ENCODE data around the gene WBP1L.

Gene WBP1L

DNA sequence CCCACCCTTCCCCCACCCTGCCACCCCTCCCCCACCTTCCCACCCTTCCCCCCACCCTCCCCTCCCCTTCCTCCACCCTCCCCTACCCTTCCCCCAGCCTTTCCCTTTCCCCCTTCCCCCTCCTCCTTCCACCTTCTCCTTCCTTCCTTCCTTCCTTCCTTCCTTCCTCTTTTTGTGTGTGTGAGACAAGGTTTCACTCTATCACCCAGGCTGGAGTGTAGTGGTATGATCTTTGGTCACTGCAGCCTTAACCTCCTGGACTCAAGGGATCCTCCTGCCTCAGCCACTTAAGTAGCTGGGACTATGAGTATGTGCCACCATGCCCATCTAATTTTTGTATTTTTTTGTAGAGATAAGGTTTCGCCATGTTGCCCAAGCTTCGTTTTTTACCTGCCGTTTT, 58.2 kb downstream of the WBP1L start:
- Histone ChIP-seq H3K27ac (ENCODE audit: low read depth, low read length) (peak overlapping the region; percentile 93), H3K4me1 (ENCODE audit: control insufficient read depth in 5 of 5, insufficient read depth in 5 of 5, low read length in 5 of 5) (peaks cover 24 to 61% (median 53%) of the 10 kb centered on the region in 5 donors), H3K4me3 (ENCODE audit: low read depth in 1 of 5, low read length in 5 of 5) (no peak overlapping the region), H3K9me3 (ENCODE audit: control insufficient read depth in 5 of 5, low read length in 5 of 5) (no peaks in the 10 kb centered on the region), H3K36me3 (ENCODE audit: control insufficient read depth in 5 of 5, insufficient read depth in 5 of 5, low read length in 5 of 5) (peaks cover 0 to 38% (median 20%) of the 10 kb centered on the region in 5 donors), H3K27me3 (ENCODE audit: control insufficient read depth in 5 of 5, insufficient read depth in 4 of 5, low read length in 5 of 5) (no peaks in the 10 kb centered on the region), H3K9ac (ENCODE audit: low read length in 5 of 5) (peak overlapping the region; percentile 2 to 72 (median 21))

DNA sequence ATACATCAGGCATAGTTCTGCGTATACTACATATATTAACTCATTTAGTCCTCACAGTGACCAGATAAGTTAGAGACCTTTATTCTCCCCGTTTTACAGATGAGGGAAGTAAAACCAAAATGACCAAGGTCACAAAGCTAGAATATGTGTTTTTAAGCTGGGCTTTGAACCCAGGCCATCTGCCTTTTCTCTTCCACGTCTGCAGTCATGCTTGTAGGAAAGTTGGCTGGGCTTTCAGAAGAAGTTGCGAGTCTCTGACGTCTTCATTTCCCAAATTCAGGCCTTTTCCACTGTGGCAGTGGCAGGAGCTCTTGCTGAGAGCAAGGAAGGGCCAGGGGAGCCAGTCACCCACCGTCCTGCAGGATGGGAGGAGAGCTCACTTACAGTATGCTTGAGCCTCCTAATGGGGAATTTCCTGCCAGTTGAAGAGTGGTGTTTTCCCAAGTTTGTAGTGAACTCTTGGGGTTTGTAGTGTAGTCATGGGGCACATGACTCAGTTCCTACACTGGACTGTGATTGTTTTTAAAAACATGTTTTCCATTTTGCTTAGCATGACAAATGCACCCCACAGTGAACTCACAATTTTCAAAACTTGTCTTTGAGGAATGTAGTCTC, 59.3 kb downstream of the WBP1L start:
- no peaks in the 10 kb centered on the region for H3K27me3 ChIP-seq (ENCODE audit: control insufficient read depth in 5 of 5, insufficient read depth in 4 of 5, low read length in 5 of 5)
- H3K27ac ChIP-seq (ENCODE audit: low read depth, low read length) = peak overlapping the region; percentile 93
- no peak overlapping the region for H3K4me3 ChIP-seq (ENCODE audit: low read depth in 1 of 5, low read length in 5 of 5)
- peak overlapping the region in 4 of 5 donors; percentile 3 to 72 (median 30) for H3K9ac ChIP-seq (ENCODE audit: low read length in 5 of 5)
- H3K4me1 ChIP-seq (ENCODE audit: control insufficient read depth in 5 of 5, insufficient read depth in 5 of 5, low read length in 5 of 5) = peaks cover 24 to 55% (median 50%) of the 10 kb centered on the region in 5 donors
- peaks cover 0 to 35% (median 18%) of the 10 kb centered on the region in 5 donors for H3K36me3 ChIP-seq (ENCODE audit: control insufficient read depth in 5 of 5, insufficient read depth in 5 of 5, low read length in 5 of 5)
- no peaks in the 10 kb centered on the region for H3K9me3 ChIP-seq (ENCODE audit: control insufficient read depth in 5 of 5, low read length in 5 of 5)

DNA sequence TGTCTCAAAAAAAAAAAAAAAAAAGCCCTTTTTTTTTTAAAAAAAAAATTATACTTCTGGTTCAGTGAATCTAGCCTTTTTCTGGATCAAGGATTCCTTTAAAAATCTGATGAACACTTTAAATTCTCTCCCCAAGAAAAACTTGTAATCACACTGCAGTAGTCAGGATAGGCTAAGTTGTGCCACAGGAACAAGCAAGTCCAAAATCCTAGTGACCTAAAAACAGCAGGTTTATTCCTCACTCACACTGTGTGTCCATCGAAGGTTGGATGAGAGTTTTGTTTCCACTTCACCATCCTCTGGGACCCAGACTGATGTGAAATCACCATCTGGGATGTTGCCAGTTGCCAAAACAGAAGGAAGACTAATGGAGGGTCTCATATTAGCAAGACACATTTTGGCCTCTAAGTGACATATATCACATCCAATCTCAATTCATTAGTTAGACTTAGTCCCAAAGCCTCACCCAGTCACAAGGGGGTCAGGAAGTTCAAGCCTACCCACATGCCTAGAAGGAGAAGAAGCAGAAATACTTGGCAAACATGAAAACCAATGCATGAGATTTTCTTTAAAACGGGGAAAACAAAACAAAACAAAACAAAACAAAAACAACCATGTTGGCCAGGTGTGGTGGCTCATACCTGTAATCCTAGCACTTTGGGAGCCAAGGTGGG, 60.8 kb downstream of the WBP1L start:
- H3K9ac ChIP-seq (ENCODE audit: low read length in 5 of 5) = no peak overlapping the region
- H3K27me3 ChIP-seq (ENCODE audit: control insufficient read depth in 5 of 5, insufficient read depth in 4 of 5, low read length in 5 of 5) = no peaks in the 10 kb centered on the region
- H3K9me3 ChIP-seq (ENCODE audit: control insufficient read depth in 5 of 5, low read length in 5 of 5) = no peaks in the 10 kb centered on the region
- H3K4me1 ChIP-seq (ENCODE audit: control insufficient read depth in 5 of 5, insufficient read depth in 5 of 5, low read length in 5 of 5) = peaks cover 20 to 48% (median 44%) of the 10 kb centered on the region in 5 donors
- peaks cover 0 to 22% (median 7%) of the 10 kb centered on the region in 5 donors for H3K36me3 ChIP-seq (ENCODE audit: control insufficient read depth in 5 of 5, insufficient read depth in 5 of 5, low read length in 5 of 5)
- H3K4me3 ChIP-seq (ENCODE audit: low read depth in 1 of 5, low read length in 5 of 5) = no peak overlapping the region
- peak overlapping the region; percentile 93 for H3K27ac ChIP-seq (ENCODE audit: low read depth, low read length)

DNA sequence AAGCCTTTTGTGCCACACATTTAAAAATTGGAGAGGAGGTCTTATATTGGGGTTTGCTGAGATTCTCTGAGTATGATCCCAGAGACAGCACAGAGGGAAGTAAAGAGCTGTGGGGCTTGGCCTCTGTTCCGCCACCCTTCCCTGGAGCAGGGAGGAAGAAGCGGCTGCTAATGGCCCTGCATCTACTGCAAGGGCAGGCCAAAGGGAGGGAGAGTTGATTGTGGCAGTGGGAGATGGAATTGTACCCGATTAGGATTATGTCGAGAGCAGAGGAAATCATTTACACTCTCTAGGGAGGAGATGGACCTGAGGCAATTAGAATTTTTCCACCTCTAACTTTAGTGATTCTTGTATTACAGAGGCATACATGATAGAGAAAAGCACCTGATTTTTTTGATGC, 64.6 kb downstream of the WBP1L start:
- Histone ChIP-seq H3K36me3 (ENCODE audit: control insufficient read depth in 5 of 5, insufficient read depth in 5 of 5, low read length in 5 of 5) (peaks cover 0 to 43% (median 33%) of the 10 kb centered on the region in 5 donors), H3K4me1 (ENCODE audit: control insufficient read depth in 5 of 5, insufficient read depth in 5 of 5, low read length in 5 of 5) (peaks cover 2 to 25% (median 16%) of the 10 kb centered on the region in 5 donors), H3K9ac (ENCODE audit: low read length in 5 of 5) (no peak overlapping the region), H3K4me3 (ENCODE audit: low read depth in 1 of 5, low read length in 5 of 5) (no peak overlapping the region), H3K27ac (ENCODE audit: low read depth, low read length) (no peak overlapping the region), H3K9me3 (ENCODE audit: control insufficient read depth in 5 of 5, low read length in 5 of 5) (no peaks in the 10 kb centered on the region), H3K27me3 (ENCODE audit: control insufficient read depth in 5 of 5, insufficient read depth in 4 of 5, low read length in 5 of 5) (no peaks in the 10 kb centered on the region)

DNA sequence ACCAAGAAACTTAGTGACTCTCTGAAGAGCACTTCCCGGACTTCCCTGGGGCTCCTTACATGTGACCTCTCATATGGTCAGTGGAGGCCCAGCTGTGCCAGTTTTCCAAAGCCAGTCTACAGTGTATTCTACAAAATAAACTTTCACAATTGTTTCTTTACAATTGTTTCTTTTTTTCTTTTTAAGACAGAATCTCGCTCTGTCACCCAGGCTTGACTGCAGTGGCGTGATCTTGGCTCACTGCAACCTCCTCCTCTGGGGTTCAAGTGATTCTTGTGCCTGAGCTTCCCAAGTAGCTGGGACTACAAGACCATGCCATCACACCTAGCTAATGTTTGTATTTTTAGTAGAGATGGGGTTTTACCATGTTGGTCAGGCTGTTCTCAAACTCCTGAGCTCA, 67.6 kb downstream of the WBP1L start:
- Histone ChIP-seq H3K27ac (ENCODE audit: low read depth, low read length) (no peak overlapping the region), H3K36me3 (ENCODE audit: control insufficient read depth in 5 of 5, insufficient read depth in 5 of 5, low read length in 5 of 5) (peaks cover 0 to 54% (median 45%) of the 10 kb centered on the region in 5 donors)

DNA sequence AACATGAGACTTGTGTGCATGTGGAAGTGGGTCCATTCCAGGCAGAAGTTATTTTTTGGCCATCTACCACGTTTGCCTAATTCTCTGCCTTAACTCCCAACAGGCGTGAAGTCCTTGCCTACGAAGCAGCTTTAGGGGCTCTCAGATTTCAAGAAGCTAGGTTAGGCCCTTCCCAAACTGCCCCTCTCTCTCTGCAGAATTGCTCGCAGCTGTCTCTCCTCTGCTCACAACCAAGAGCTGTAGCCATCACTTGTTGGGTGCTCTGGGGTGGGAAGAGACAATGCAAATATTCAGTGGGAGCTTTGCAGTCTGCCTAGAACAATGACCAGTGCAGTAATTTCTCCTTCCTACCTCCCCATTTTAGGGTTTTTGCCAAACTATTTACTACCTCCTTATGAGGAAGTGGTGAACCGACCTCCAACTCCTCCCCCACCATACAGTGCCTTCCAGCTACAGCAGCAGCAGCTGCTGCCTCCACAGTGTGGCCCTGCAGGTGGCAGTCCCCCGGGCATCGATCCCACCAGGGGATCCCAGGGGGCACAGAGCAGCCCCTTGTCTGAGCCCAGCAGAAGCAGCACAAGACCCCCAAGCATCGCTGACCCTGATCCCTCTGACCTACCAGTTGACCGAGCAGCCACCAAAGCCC, 68.6 kb downstream of the WBP1L start:
- Histone ChIP-seq H3K4me1 (ENCODE audit: control insufficient read depth in 5 of 5, insufficient read depth in 5 of 5, low read length in 5 of 5) (peaks cover 0 to 55% (median 48%) of the 10 kb centered on the region in 5 donors), H3K27ac (ENCODE audit: low read depth, low read length) (peak overlapping the region; percentile 14), H3K9me3 (ENCODE audit: control insufficient read depth in 5 of 5, low read length in 5 of 5) (no peaks in the 10 kb centered on the region), H3K27me3 (ENCODE audit: control insufficient read depth in 5 of 5, insufficient read depth in 4 of 5, low read length in 5 of 5) (no peaks in the 10 kb centered on the region), H3K9ac (ENCODE audit: low read length in 5 of 5) (no peak overlapping the region), H3K4me3 (ENCODE audit: low read depth in 1 of 5, low read length in 5 of 5) (no peak overlapping the region), H3K36me3 (ENCODE audit: control insufficient read depth in 5 of 5, insufficient read depth in 5 of 5, low read length in 5 of 5) (peaks cover 0 to 50% (median 45%) of the 10 kb centered on the region in 5 donors)

More for the DNA sequence above, 67.6 kb downstream of the WBP1L start:
- Histone ChIP-seq H3K9ac (ENCODE audit: low read length in 5 of 5) (no peak overlapping the region), H3K4me3 (ENCODE audit: low read depth in 1 of 5, low read length in 5 of 5) (no peak overlapping the region), H3K27me3 (ENCODE audit: control insufficient read depth in 5 of 5, insufficient read depth in 4 of 5, low read length in 5 of 5) (no peaks in the 10 kb centered on the region), H3K4me1 (ENCODE audit: control insufficient read depth in 5 of 5, insufficient read depth in 5 of 5, low read length in 5 of 5) (peaks cover 0 to 47% (median 40%) of the 10 kb centered on the region in 5 donors), H3K9me3 (ENCODE audit: control insufficient read depth in 5 of 5, low read length in 5 of 5) (no peaks in the 10 kb centered on the region)

DNA sequence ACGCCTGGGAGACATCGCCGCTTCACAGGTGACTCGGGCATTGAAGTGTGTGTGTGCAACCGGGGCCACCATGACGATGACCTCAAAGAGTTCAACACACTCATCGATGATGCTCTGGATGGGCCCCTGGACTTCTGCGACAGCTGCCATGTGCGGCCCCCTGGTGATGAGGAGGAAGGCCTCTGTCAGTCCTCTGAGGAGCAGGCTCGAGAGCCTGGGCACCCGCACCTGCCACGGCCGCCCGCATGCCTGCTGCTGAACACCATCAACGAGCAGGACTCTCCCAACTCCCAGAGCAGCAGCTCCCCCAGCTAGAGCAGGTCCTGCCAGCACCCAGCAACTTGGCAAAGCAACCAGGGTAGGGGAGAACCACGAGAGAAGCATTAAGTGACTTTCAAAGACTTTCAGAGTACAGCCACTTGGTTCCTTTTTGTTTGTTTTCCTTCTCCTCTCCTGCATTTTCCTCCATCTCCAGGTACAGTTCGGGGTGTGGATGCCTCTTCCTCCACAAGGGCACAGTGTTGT, 69.3 kb downstream of the WBP1L start:
- H3K36me3 ChIP-seq (ENCODE audit: control insufficient read depth in 5 of 5, insufficient read depth in 5 of 5, low read length in 5 of 5) = peaks cover 0 to 50% (median 45%) of the 10 kb centered on the region in 5 donors
- no peaks in the 10 kb centered on the region for H3K9me3 ChIP-seq (ENCODE audit: control insufficient read depth in 5 of 5, low read length in 5 of 5)
- H3K9ac ChIP-seq (ENCODE audit: low read length in 5 of 5) = no peak overlapping the region
- no peaks in the 10 kb centered on the region for H3K27me3 ChIP-seq (ENCODE audit: control insufficient read depth in 5 of 5, insufficient read depth in 4 of 5, low read length in 5 of 5)
- H3K27ac ChIP-seq (ENCODE audit: low read depth, low read length) = peak overlapping the region; percentile 85
- peaks cover 0 to 56% (median 49%) of the 10 kb centered on the region in 5 donors for H3K4me1 ChIP-seq (ENCODE audit: control insufficient read depth in 5 of 5, insufficient read depth in 5 of 5, low read length in 5 of 5)
- H3K4me3 ChIP-seq (ENCODE audit: low read depth in 1 of 5, low read length in 5 of 5) = no peak overlapping the region

DNA sequence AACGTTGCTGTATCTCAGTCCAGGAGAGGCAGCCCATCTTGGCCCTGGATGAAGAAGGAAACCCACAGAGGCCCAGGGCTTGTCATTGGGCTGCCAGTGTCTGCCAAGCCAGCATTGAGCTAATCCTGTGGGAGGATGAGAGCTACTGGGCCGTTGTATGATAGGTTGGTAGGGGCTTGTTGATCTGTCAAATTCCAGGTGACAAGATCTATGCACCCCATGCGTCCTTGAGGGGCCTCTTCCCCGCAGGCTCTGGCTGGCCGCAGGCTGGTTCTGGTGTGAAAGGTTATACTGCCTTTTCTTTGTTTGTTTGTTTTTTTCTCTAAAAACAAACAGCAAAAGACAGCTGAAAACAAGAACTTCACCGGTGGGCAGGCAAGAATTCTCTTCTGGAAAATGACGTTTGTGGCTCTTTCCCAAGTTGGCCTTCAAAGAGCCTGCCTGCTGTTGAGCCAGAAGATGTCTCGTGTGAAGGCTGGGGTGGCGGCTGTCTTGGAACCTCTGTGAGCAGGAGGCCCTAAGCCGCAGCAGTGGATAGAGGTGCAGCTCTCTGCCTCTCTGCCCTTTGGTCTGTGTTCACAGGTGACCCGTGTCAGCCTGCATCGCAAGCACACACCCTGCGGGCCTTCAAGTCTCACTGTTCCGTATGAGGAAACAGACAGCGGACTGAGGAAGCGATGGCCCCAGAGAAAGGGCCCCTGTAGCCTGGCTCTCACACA, 70.1 kb downstream of the WBP1L start:
- H3K4me1 ChIP-seq (ENCODE audit: control insufficient read depth in 5 of 5, insufficient read depth in 5 of 5, low read length in 5 of 5) = peaks cover 2 to 56% (median 51%) of the 10 kb centered on the region in 5 donors
- no peak overlapping the region for H3K4me3 ChIP-seq (ENCODE audit: low read depth in 1 of 5, low read length in 5 of 5)
- H3K27ac ChIP-seq (ENCODE audit: low read depth, low read length) = peak overlapping the region; percentile 85
- H3K27me3 ChIP-seq (ENCODE audit: control insufficient read depth in 5 of 5, insufficient read depth in 4 of 5, low read length in 5 of 5) = no peaks in the 10 kb centered on the region
- H3K9me3 ChIP-seq (ENCODE audit: control insufficient read depth in 5 of 5, low read length in 5 of 5) = no peaks in the 10 kb centered on the region
- peak overlapping the region in 2 of 5 donors; percentile 9 to 16 for H3K9ac ChIP-seq (ENCODE audit: low read length in 5 of 5)
- H3K36me3 ChIP-seq (ENCODE audit: control insufficient read depth in 5 of 5, insufficient read depth in 5 of 5, low read length in 5 of 5) = peaks cover 0 to 50% (median 45%) of the 10 kb centered on the region in 5 donors

DNA sequence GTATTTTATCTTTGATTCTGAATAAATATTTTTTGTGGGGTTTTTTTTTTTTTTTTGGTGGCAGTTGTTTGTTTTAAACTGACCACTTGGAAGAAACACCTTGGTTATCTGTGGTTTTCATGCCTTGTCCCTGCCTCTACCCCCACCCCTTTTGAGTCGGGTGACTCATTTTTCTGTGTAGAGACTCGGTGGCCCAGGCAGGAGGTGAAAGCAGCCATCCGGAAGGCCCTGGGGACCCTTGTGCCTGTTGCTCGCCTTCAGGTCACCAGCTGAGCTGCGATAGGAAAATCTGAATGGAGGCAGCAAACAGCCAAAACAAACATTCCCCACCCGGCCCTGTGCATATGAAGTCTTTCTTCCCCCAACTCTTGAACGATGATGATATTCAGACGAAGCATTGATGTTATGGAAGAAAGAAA, 70.7 kb downstream of the WBP1L start:
- Histone ChIP-seq H3K36me3 (ENCODE audit: control insufficient read depth in 5 of 5, insufficient read depth in 5 of 5, low read length in 5 of 5) (peaks cover 0 to 50% (median 45%) of the 10 kb centered on the region in 5 donors), H3K9me3 (ENCODE audit: control insufficient read depth in 5 of 5, low read length in 5 of 5) (no peaks in the 10 kb centered on the region), H3K4me1 (ENCODE audit: control insufficient read depth in 5 of 5, insufficient read depth in 5 of 5, low read length in 5 of 5) (peaks cover 2 to 56% (median 51%) of the 10 kb centered on the region in 5 donors), H3K4me3 (ENCODE audit: low read depth in 1 of 5, low read length in 5 of 5) (no peak overlapping the region), H3K9ac (ENCODE audit: low read length in 5 of 5) (peak overlapping the region in 1 of 5 donors; percentile 7), H3K27me3 (ENCODE audit: control insufficient read depth in 5 of 5, insufficient read depth in 4 of 5, low read length in 5 of 5) (no peaks in the 10 kb centered on the region), H3K27ac (ENCODE audit: low read depth, low read length) (peak overlapping the region; percentile 85)
